NCI-H146 (cell line): ENCODE results near the gene TCTN3.
A peak's percentile ranks its signal among the peaks of the same experiment; 100 is the strongest.
"Not testable (repeated sequence)": the region's sequence is repeated elsewhere in the genome, so short reads cannot be mapped to it uniquely, and the experiment has no call there.

Source experiments
- DNase-seq: peaks from one replicate; lab custom pipeline; 2025; lab: John Stamatoyannopoulos, UW

The TCTN3 gene

DNA sequence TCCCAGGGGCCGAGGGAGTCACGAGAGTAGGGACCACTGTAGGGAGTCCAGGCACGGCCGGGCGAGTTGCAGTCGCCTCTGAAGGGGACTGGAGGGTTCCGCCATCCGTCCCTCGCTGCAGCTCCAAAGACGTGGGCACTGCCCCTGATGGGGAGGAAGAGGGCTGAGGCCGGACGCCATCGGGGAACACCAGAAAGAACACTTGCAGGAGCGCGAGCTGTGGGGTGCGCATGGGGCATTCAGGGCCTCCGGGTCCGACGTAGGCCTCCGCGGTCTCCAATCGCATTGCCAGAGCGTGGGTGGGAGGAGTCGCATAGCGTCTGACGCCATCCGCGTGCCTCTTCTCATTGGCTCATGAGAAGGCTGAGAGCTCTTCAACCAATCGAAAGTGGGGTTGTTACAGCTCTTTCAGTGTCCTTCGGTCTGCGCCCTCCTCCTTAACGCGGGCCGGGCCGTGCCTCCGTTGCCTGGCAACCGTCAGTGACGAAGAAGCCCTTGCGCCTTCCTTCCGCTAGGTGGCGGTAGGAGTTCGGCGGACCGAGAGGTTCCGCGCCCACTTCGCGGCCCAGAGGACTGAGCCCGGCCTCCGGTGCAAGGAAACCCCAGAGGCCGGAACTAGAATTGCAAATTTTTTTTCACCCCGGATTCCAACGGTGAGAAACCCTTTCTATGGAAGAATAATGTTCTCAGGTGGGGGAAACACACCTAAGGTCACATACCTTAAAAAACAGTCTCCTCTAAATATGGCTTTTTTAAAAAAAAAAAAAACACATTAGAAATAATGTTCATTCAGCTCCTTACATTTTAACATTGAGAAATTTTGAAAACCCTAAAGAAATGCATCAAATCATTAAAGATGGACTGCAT is at the start of gene TCTN3:
TCTN3 (minus strand) TSS at position 260 of the 867 bp plus-strand sequence; CDS start at position 232, 28 bp downstream.
- peak; percentile 99 for DNase-seq

- no peak for DNase-seq
These were observed 49.3 kb upstream of the TCTN3 start for GRCh38 chr10:95742962-95743535.

- peak; percentile 20 for DNase-seq
These were observed 48.8 kb upstream of the TCTN3 start for GRCh38 chr10:95742485-95742884.

DNA sequence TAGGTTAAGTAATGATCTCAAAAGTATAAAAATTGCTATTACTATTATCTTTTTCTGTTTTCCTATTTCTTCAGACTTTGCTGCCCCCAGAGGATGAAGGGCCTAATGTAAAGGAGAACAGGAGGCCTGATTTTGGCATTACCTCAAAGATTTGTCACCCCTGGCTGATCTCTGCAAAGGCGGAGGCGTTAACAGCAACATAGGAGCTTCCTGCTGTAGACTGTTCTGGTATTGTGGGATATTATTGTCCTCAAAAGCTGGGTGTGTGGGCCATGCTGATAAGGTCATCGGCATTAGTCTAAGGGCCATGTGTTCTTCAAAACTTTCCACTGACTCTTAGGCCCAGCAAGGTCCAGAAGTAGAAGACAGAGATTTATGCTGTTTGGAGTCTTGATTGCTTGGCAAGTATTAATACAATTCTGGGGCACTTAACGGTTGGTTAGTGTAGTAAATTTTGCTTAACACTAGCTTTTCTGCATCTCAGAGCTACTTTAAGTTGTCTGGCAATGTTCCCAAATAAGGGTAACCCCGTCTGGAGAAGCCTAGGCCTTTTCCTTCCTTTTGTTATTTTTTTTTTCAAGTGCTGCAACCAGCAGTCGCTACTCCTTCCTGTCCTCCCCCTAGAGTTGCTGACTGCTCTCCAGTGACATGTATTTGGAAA is 48.2 kb upstream of the TCTN3 start:
- no peak for DNase-seq

DNA sequence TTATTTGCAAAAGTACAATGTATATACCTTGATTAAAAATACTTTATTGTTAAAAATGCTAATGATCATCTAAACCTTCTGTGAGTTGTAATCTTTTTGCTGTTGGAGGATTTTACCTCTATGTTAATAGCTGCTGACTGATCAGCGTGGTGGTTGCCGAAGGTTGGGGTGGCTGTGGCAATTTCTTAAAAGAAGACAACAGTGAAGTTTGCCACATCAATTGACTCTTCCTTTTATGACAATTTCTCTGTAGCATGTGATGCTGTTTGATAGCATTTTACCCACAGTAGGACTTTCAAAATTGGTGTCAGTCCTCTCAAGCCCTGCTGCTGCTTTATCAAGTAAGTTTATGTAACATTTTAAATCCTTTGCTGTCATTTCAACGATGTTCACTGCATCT is 45.3 kb upstream of the TCTN3 start:
- DNase-seq = no peak

DNA sequence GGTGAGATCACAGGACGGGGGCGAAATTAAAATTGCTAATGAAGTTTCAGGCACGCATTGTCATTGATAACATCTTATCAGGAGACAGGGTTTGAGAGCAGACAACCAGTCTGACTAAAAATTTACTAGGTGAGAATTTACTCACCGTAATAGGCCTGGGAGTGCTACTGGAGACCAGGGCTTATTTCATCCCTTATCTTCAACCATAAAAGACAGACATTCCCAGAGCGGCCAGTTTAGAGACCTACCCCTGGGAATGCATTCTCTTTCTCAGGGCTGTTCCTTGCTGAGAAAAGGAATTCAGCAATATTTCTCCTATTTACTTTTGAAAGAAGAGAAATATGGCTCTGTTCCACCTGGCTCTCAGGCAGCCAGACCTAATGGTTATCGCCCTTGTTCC is 39.2 kb upstream of the TCTN3 start:
- DNase-seq = not testable (repeated sequence)

- DNase-seq = no peak
These were observed 36.5 kb upstream of the TCTN3 start for GRCh38 chr10:95730233-95730632.

- DNase-seq = no peak
These were observed 35.8 kb upstream of the TCTN3 start for GRCh38 chr10:95729323-95730055.

- no peak for DNase-seq
These were observed 34.8 kb upstream of the TCTN3 start for GRCh38 chr10:95728526-95728925.

- not testable (repeated sequence) for DNase-seq
These were observed 28.8 kb upstream of the TCTN3 start for GRCh38 chr10:95722496-95722895.

DNA sequence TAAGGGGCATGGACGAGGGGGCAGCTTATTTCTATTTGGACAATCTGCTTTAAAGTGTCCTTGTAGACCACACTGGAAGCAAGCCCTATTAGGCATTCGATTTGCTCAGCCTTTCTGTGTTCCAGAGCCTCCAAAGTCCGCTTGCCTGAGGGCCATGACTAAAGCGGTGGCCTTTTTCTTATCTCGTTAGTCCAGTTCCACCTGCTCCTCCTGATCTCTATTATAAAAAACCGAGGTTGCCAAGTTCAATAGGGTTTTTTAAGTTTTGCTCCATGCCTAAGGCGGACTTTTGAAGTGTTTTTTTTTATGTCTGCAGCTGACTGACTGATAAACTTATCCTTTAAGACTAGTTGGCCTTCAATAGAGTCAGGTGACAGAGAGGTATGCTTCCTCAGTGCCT is 27.0 kb upstream of the TCTN3 start:
- DNase-seq = not testable (repeated sequence)

- no peak for DNase-seq
These were observed 23.1 kb upstream of the TCTN3 start for GRCh38 chr10:95716866-95717265.

DNA sequence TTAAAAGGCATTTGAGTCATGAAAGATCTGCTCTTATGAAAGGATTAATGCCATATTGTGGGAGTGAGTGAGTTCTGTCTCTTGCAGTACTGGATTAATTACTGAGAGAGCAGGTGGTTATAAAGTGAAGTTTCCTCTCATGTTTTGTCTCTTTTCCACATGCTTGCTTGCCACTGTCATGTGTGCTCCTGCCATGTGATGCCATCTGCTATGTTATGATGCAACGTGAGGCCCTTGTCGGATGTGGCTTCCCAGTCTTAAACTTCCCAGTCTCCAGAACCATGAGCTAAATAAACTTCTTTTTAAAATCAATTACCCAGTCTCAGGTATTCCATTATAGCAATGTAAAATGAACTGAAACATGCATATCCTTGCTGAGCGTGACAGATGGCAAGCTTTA is 22.7 kb upstream of the TCTN3 start:
- DNase-seq = no peak

- no peak for DNase-seq
These were observed 17.8 kb upstream of the TCTN3 start for GRCh38 chr10:95711492-95711891.

- no peak for DNase-seq
These were observed 13.3 kb upstream of the TCTN3 start for GRCh38 chr10:95706990-95707389.

- DNase-seq = no peak
These were observed 12.8 kb upstream of the TCTN3 start for GRCh38 chr10:95706573-95706972.

GRCh38 chr10:95698415-95698814 is 4.7 kb upstream of the TCTN3 start:
- DNase-seq = no peak

DNA sequence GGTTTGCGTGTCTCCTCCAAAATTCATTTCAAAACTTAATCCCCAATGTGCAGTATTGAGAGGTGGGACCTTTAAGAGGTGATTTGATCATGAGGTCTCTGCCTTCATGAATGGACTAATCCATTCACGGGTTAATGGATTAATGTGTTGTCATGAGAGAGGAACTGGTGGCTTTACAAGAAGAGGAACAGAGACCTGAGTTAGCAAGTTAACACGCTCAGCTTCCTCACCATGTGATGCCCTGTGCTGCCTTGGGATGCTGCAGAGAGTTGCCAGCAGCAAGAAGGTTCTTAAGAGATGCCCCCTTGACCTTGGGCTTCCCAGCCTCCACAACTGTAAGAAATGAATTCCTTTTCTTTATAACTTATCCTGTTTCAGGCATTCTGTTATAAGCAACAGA is 3.7 kb upstream of the TCTN3 start:
- DNase-seq = no peak

GRCh38 chr10:95694665-95695064 is 938 bp upstream of the TCTN3 start:
- peak; percentile 37 for DNase-seq

DNA sequence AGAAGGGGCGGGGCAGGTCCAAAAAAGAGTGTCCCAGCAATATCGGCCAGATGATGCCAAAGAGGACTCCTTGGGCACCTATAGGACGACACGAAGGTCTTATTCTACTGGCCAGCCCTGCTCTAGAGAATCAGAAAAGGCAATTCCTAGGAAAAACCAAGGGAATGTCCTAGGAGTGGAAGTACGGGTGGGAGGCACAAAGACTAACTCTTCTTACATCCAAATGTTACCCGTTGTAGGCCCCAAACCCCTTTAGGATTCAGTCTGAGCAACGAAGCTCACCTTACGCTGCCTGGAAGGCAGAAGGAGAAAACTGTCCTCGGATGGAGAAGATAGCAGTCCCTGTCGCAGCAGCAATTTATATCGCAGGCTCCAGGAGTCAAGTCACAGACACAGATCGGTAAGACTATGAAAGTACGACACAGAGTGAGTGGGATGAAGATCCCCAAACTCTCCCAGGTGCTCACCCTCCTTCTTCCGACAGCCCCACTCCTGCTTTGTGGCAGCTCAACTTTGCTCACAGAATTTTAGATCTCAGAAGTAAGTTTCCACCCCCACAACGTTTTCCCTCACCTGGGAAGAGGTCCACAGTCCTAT is 558 bp downstream of the TCTN3 start:
- no peak for DNase-seq

GRCh38 chr10:95691281-95691680 is 2.4 kb downstream of the TCTN3 start:
- no peak for DNase-seq

DNA sequence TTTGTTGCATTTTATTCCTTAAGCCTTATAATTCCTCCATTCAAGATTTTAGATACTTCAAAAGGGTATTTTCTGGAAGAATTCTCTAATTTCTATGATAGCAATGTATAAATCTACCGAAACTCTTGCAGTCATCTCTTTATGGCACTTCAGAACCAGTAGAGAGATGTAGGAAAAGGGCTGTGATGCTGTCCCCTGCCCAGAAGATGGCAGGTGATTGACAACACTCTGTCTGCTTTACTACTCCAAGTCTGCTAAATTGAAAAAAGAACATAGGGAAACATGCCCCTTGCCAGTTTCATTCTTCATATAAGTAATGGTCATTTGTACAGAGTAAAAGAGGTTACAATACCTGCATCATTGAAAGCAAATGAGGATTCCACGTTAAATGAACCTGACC is 5.1 kb downstream of the TCTN3 start:
- no peak for DNase-seq
